ENCODE measurements around the gene COX10.
A peak's percentile ranks its signal among the peaks of the same experiment; 100 is the strongest.

The COX10 gene

DNA sequence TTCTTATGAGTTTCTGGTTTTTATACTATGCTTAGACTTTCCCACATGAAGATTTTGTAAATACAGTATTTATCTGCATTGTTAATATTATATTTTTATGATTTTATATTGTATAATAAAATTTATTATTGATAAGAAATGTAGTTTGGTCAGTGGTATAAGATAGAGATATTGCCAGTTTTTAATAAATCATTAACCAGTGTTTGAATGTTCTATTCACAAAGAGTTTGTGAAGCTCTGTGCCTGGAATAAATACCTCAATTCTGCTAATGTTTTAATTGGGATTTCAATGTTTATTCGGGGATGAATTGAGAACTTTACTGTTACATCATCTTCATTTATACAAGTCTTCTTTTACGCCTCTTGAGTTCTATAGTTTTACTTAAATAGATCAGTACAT, 16.9 kb downstream of the COX10 start (continued):
- no peak for TF ChIP-seq GLIS3 (CRISPR knock-in tag; IDR thresholded peaks at IDR 0.05)

- TF ChIP-seq RARB (CRISPR knock-in tag; IDR thresholded peaks at IDR 0.05) (no peak), CSRNP3 (CRISPR knock-in tag; IDR thresholded peaks at IDR 0.05) (no peak), OSR1 (CRISPR knock-in tag; IDR thresholded peaks at IDR 0.05) (no peak), CREB5 (CRISPR knock-in tag; IDR thresholded peaks at IDR 0.05; ENCODE audit: low read depth) (no peak), ESRRG (CRISPR knock-in tag; IDR thresholded peaks at IDR 0.05) (no peak), ZC3H10 (CRISPR knock-in tag; IDR thresholded peaks at IDR 0.05) (no peak), BACH2 (CRISPR knock-in tag; IDR thresholded peaks at IDR 0.05; ENCODE audit: borderline replicate concordance) (no peak), CSDC2 (CRISPR knock-in tag; IDR thresholded peaks at IDR 0.05) (no peak), POU6F1 (CRISPR knock-in tag; IDR thresholded peaks at IDR 0.05; ENCODE audit: borderline replicate concordance, low read depth) (no peak), GLIS3 (CRISPR knock-in tag; IDR thresholded peaks at IDR 0.05) (no peak), ARNTL (CRISPR knock-in tag; IDR thresholded peaks at IDR 0.05; ENCODE audit: borderline replicate concordance, low read depth) (no peak), ZNF8 (CRISPR knock-in tag; IDR thresholded peaks at IDR 0.05) (no peak), ZNF565 (CRISPR knock-in tag; conservative IDR thresholded peaks at IDR 0.05; ENCODE audit: low read depth) (no peak), ZFP3 (CRISPR knock-in tag; IDR thresholded peaks at IDR 0.05) (no peak), ISL1 (CRISPR knock-in tag; IDR thresholded peaks at IDR 0.05) (no peak), SNAI2 (CRISPR knock-in tag; IDR thresholded peaks at IDR 0.05) (no peak), TSHZ2 (CRISPR knock-in tag; IDR thresholded peaks at IDR 0.05) (no peak), PPARA (CRISPR knock-in tag; IDR thresholded peaks at IDR 0.05; ENCODE audit: borderline replicate concordance) (no peak)
- ATAC-seq = peak; percentile 33; the same call in 2 of the 3 replicates
Observed at GRCh38 chr17:14089179-14089578, 19.9 kb downstream of the COX10 start.

GRCh38 chr17:14091367-14091766, 22.1 kb downstream of the COX10 start:
- ATAC-seq = no peak; the same call in 2 of the 3 replicates
- TF ChIP-seq ISL1 (CRISPR knock-in tag; IDR thresholded peaks at IDR 0.05) (peak; percentile 64), TCF4 (CRISPR knock-in tag; IDR thresholded peaks at IDR 0.05; ENCODE audit: borderline replicate concordance) (no peak)

- ATAC-seq = no peak
- TF ChIP-seq BACH2 (CRISPR knock-in tag; IDR thresholded peaks at IDR 0.05; ENCODE audit: borderline replicate concordance) (no peak), CREB5 (CRISPR knock-in tag; IDR thresholded peaks at IDR 0.05; ENCODE audit: low read depth) (no peak), GLIS3 (CRISPR knock-in tag; IDR thresholded peaks at IDR 0.05) (no peak), OSR1 (CRISPR knock-in tag; IDR thresholded peaks at IDR 0.05) (no peak), POU6F1 (CRISPR knock-in tag; IDR thresholded peaks at IDR 0.05; ENCODE audit: borderline replicate concordance, low read depth) (no peak), ESRRG (CRISPR knock-in tag; IDR thresholded peaks at IDR 0.05) (no peak), CSRNP3 (CRISPR knock-in tag; IDR thresholded peaks at IDR 0.05) (no peak), ISL1 (CRISPR knock-in tag; IDR thresholded peaks at IDR 0.05) (no peak), ZC3H10 (CRISPR knock-in tag; IDR thresholded peaks at IDR 0.05) (no peak)
- TF ChIP-seq, protein P1, sequence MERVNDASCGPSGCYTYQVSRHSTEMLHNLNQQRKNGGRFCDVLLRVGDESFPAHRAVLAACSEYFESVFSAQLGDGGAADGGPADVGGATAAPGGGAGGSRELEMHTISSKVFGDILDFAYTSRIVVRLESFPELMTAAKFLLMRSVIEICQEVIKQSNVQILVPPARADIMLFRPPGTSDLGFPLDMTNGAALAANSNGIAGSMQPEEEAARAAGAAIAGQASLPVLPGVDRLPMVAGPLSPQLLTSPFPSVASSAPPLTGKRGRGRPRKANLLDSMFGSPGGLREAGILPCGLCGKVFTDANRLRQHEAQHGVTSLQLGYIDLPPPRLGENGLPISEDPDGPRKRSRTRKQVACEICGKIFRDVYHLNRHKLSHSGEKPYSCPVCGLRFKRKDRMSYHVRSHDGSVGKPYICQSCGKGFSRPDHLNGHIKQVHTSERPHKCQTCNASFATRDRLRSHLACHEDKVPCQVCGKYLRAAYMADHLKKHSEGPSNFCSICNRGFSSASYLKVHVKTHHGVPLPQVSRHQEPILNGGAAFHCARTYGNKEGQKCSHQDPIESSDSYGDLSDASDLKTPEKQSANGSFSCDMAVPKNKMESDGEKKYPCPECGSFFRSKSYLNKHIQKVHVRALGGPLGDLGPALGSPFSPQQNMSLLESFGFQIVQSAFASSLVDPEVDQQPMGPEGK (CRISPR knock-in tag; IDR thresholded peaks at IDR 0.05; ENCODE audit: borderline replicate concordance) = no peak
Observed at GRCh38 chr17:14092808-14093207, 23.5 kb downstream of the COX10 start.
